K562 (cell line): ENCODE data around the gene SDC3.

ENCODE experiments used
- CTCF ChIP-seq, 3 experiments: IDR thresholded peaks in 2 of 3; conservative IDR thresholded peaks in 1 of 3; 2 replicates each; pipeline ENCODE4 v1.5.1; 2011 to 2012; ENCODE audit warnings: low read length in 3 of 3, mild to moderate bottlenecking in 3 of 3, control low read depth in 2 of 3, improper control_type of control experiment in 1 of 3, inconsistent platforms in 1 of 3, low read depth in 1 of 3, mixed read lengths in 1 of 3, moderate library complexity in 1 of 3; ENCODE audit not compliant: insufficient read depth in 2 of 3
- DDX20 ChIP-seq: fragments of 450-650 bp; IDR thresholded peaks from 2 replicates; pipeline ENCODE4 v1.6.1; 2016; ENCODE audit warnings: missing genetic modification characterization, low read depth, mild to moderate bottlenecking, missing compliant biosample characterization, moderate library complexity
- ESRRA ChIP-seq: fragments of 450-650 bp; IDR thresholded peaks from 2 replicates; pipeline ENCODE4 v1.6.1; 2014; ENCODE audit warnings: low read depth, mild to moderate bottlenecking, moderate library complexity, borderline replicate concordance
- EZH2 ChIP-seq: IDR thresholded peaks from 2 replicates; pipeline ENCODE4 v1.6.1; 2012; ENCODE audit warnings: low read depth, mild to moderate bottlenecking, inconsistent platforms, low read length, borderline replicate concordance
- JUN ChIP-seq, 2 experiments: sonication (generic) in 1 of 2; formaldehyde crosslinking in 1 of 2; IDR thresholded peaks; 2 replicates each; pipeline versions ENCODE4 v1.6.1 to v1.8.0; 2012 to 2022; ENCODE audit warnings: borderline replicate concordance in 2 of 2, mild to moderate bottlenecking in 2 of 2, improper control_type of control experiment in 1 of 2, low read depth in 1 of 2, low read length in 1 of 2, missing genetic modification reagents in 1 of 2
- KDM1A ChIP-seq, 2 experiments: fragments of 450-650 bp; IDR thresholded peaks; 2 replicates each; pipeline ENCODE4 v1.6.1; 2016; ENCODE audit warnings: mild to moderate bottlenecking in 2 of 2
- MCM2 ChIP-seq: fragments of 450-650 bp; IDR thresholded peaks from 2 replicates; pipeline ENCODE4 v1.6.1; 2017; ENCODE audit warnings: low read depth, mild to moderate bottlenecking
- POLR2A ChIP-seq: fragments of 450-650 bp; conservative IDR thresholded peaks from 2 replicates; pipeline ENCODE4 v1.6.1; 2016
- RBM14 ChIP-seq: fragments of 200-400 bp; formaldehyde crosslinking; IDR thresholded peaks from 2 replicates; pipeline ENCODE4 v1.6.1; 2018; ENCODE audit warnings: low read depth, mild to moderate bottlenecking, low read length, moderate library complexity, borderline replicate concordance; ENCODE audit not compliant: insufficient read depth
- TBL1XR1 ChIP-seq, 2 experiments: IDR thresholded peaks; 2 replicates each; pipeline ENCODE4 v1.6.1; 2012; ENCODE audit warnings: improper control_type of control experiment in 2 of 2, low read length in 2 of 2, mild to moderate bottlenecking in 1 of 2
- XRCC5 ChIP-seq: fragments of 200-400 bp; formaldehyde crosslinking; IDR thresholded peaks from 2 replicates; pipeline ENCODE4 v1.6.1; 2017; ENCODE audit warnings: low read depth, mild to moderate bottlenecking, low read length
- ZBTB34 ChIP-seq: fragments of 250-450 bp; sonication (Bioruptor Pico); IDR thresholded peaks from 2 replicates; pipeline ENCODE4 v1.8.0; 2021; ENCODE audit warnings: mild to moderate bottlenecking, moderate library complexity
- ZNF76 ChIP-seq: fragments of 250-450 bp; sonication (Bioruptor Pico); IDR thresholded peaks from 2 replicates; pipeline ENCODE4 v1.4.0; 2020; ENCODE audit warnings: mild to moderate bottlenecking, moderate library complexity, borderline replicate concordance

GRCh38 chr1:30851286-30851685 is 57.3 kb downstream of the SDC3 start:
- TF ChIP-seq MCM2 (no peak), TBL1XR1 (IDR thresholded peaks at IDR 0.05; ENCODE audit: low read length in 2 of 2) (no peak), ZBTB34 (CRISPR knock-in tag) (no peak), XRCC5 (no peak), CTCF (IDR thresholded peaks at IDR 0.05 in 2 of 3, conservative IDR thresholded peaks at IDR 0.05 in 1 of 3; ENCODE audit: insufficient read depth in 2 of 3, low read depth in 1 of 3, low read length in 3 of 3) (no peak), POLR2A (no peak), EZH2 (no peak), KDM1A (IDR thresholded peaks at IDR 0.05) (peak; percentile 6 to 49; a peak in 2 of 4 replicates), RBM14 (no peak), ZNF76 (no peak), ESRRA (no peak), JUN (IDR thresholded peaks at IDR 0.05; ENCODE audit: borderline replicate concordance, low read depth, low read length) (no peak), JUN (CRISPR knock-in tag; IDR thresholded peaks at IDR 0.05; ENCODE audit: borderline replicate concordance) (no peak), DDX20 (tag) (no peak)
